ENCODE measurements around the gene GALNS.
A peak's percentile ranks its signal among the peaks of the same experiment; 100 is the strongest.
"Not testable (repeated sequence)": the region's sequence is repeated elsewhere in the genome, so short reads cannot be mapped to it uniquely, and the experiment has no call there.

The GALNS gene, protein sequence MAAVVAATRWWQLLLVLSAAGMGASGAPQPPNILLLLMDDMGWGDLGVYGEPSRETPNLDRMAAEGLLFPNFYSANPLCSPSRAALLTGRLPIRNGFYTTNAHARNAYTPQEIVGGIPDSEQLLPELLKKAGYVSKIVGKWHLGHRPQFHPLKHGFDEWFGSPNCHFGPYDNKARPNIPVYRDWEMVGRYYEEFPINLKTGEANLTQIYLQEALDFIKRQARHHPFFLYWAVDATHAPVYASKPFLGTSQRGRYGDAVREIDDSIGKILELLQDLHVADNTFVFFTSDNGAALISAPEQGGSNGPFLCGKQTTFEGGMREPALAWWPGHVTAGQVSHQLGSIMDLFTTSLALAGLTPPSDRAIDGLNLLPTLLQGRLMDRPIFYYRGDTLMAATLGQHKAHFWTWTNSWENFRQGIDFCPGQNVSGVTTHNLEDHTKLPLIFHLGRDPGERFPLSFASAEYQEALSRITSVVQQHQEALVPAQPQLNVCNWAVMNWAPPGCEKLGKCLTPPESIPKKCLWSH

DNA sequence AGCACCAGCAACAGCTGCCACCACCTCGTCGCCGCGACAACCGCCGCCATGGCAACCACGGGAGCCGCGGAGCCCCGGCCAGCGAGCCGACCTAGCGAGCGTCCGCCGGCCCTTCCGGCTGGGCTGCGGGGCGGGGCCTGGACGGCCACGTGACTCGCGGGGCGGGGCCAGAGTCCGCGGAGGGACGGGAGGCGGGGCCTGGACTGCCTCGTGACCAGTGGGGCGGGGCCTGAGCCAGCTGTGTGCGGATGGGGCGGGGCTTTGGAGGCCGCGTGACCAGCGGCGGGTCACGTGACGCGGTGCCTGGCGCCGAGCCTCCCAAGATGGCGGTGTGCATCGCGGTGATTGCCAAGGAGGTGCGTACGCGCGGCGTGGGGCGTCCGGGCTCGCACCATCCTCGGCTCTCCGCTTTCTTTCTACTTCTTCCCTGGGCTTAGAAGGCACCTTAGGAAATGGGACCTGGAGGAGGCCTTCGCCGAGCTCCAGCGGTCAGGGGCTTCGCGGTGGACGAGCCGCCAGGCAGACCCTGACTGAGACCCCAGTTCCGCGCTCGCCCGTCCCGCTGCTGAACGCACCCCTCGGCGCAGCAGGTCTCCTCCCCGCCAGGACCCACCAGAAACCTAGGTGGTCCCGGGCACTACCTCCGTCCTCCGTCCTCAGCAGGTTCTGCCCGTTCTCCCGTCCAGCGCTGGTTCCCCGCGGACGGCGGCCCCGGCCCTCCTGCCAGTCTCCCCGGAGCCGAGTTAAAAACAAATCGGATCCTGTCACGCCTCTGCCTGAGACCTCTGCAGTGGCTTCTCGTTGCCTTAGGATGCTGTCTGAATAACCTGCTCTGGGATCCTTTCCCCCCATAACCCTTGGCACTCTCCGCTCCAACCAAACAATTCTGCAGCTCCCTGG lies at the start of gene GALNS, which contains the start of gene TRAPPC2L:
TSS of gene GALNS (minus strand) at position 120 of the 900 bp plus-strand sequence. CDS start at position 50, 70 bp downstream.
TSS of gene TRAPPC2L (plus strand) at position 300 of the 900 bp plus-strand sequence. CDS start at position 324, 24 bp downstream.
- DNase-seq (ENCODE audit: low read depth in 3 of 3): peak; percentile 96 to 100 (median 99)

DNA sequence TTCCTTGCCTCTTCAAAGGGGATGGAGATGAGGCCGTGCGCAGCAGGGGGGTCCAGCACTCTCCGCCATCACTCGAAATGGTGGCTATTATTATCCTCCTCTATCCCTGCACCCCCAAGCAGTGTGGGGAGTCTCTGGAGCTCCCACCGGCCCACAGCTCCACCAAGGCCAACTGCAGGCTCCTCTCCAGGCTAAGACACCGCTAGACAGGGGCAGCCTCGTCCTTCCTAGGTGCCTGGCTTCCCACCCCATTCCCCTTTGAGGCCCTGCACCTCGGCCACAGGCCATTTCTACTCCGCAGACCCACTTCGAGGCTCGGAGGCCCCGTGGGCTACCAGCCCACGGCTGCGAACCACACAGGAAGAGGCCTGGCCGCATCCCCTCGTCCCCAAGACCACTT lies 49.3 kb upstream of the GALNS start:
- DNase-seq (ENCODE audit: low read depth in 3 of 3): no peak

DNA sequence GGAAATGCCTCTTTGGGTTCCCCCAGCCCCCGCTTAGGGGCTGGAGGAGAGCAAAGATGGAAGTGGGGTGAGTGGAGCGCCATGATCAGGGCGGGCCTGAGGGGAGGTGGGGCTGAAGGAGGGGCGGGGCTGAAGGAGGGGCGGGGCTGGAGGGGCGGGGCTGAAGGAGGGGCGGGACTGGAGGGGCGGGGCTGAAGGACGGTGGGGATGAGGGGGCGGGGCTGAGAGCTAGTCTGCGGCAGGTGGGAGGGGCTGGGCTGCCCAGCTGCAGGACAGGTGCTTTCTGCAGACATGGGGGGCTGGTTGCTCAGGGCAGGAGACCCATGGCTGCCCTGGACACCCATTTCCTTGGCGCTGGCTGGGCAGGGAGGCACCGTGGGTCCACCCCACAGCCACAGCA lies 48.8 kb upstream of the GALNS start:
- peak in 1 of 3 donors; percentile 41 for DNase-seq (ENCODE audit: low read depth in 3 of 3)

DNA sequence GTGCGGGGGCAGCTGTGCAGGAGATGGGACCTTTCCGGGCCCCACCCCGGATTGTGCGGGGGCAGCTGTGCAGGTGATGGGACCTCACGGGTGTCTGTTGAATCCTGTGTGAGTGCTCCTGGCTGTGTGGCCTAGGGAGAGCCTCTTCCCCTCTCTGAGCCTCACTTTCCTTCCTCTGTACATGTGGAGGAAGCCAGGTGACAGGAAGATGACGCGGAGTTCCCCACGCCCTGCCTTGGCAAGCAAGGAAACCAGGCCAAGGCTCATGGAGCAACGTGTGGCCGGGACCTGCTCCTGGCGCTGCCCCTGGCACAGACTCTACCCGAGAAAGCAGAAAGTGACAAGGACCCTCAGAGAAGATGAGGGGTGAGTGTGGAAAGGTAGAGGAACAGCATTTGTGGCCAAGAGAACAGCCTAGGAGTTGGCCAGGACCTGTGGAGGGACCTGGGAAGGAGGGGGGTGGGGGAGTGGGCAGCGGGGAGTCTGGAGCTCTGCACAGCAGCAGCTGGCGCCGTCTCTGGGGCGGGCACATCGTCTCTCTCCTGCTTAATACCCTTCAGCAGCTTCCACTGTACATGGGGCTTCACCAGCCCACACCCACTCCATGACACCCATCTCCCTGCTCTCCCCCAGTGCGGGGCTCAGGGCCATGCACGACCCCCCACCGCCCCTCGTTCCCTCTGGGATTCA lies 48.1 kb upstream of the GALNS start:
- no peak for DNase-seq (ENCODE audit: low read depth in 3 of 3)

DNA sequence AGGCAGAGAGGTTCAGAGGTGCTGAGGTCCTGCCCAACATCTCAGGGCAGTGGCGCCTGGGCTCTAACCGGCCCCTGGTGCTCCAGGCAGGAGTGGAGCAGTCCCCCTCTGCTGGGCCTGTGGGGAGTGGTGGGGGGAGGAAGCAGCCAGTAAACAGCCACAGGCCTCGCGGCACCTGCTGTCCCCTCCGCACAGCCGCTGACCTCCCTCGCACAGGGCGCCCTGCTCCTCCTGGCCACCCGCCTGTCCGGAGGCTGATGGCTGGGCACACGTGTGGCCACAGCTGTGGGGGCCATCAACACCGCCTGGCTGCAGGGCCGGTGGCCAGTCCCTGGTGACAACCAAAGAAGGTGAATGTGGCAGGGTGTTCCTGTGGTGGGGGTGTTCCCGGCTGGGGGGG lies 46.5 kb upstream of the GALNS start:
- DNase-seq (ENCODE audit: low read depth in 3 of 3): no peak

DNA sequence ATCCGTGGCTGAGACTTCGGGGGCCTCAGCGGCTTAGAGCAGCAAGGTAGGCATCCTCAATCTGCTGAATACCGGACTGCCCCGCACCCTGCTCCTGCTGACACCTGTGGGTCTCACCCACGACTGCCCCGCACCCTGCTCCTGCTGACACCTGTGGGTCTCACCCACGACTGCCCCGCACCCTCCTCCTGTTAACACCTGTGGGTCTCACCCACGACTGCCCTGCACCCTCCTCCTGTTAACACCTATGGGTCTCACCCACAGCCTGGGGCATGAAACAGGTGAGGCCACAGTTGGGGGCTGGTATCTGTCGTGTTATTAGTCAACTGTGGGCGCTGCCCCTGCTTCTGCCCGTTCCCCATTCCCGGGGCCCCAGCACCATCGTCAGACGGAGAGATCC lies 46.0 kb upstream of the GALNS start:
- DNase-seq (ENCODE audit: low read depth in 3 of 3): no peak

DNA sequence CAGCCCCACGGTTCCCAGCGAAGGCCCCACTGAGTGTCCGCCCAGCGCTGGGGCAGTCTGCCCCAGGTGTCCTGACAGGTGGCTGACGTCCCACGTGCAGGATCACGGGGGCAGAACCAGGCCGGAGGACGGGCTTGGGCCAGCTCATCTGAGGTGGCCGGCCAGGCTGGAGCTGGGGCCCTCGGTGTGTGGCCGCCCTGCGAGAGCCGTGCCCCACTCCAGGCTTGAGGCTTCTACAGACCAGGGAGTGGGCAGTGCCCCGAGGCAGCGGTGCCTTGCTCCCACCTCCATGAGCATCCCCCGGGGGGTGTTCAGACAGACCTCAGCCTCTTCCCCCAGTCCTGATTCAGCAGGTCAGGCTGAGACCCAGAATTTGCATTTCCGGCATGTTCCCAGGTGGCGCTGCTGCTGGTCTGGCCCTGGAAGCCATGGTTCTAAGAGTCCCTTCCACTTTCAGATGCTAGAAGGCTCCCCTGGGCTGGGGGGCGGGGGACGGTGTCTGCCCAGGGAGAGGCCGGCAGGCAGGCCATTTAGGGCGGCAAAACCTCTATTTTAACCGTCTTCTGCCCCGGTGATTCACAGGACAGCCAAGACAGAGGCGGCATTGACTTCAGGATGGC lies 45.1 kb upstream of the GALNS start:
- no peak for DNase-seq (ENCODE audit: low read depth in 3 of 3)

DNA sequence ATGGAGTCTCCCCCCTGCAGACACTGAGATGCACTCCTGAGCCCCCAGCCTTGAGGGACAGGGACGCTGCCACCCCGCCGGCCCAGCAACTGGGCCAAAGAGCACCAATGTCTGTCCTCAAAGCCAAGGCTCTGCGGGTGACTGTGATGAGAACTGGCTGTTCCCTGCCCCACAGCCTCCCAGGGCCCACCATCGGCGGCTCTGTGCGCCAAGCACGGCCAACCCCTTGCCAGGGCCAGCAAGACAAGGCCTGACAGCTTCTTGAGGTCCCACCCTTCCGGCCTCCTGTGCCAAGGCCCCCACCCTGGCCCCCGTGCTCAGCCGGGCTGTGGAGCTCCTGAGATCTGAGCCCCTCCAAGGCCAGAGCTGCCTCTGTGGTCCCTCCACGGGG lies 43.9 kb upstream of the GALNS start:
- no peak for DNase-seq (ENCODE audit: low read depth in 3 of 3)

DNA sequence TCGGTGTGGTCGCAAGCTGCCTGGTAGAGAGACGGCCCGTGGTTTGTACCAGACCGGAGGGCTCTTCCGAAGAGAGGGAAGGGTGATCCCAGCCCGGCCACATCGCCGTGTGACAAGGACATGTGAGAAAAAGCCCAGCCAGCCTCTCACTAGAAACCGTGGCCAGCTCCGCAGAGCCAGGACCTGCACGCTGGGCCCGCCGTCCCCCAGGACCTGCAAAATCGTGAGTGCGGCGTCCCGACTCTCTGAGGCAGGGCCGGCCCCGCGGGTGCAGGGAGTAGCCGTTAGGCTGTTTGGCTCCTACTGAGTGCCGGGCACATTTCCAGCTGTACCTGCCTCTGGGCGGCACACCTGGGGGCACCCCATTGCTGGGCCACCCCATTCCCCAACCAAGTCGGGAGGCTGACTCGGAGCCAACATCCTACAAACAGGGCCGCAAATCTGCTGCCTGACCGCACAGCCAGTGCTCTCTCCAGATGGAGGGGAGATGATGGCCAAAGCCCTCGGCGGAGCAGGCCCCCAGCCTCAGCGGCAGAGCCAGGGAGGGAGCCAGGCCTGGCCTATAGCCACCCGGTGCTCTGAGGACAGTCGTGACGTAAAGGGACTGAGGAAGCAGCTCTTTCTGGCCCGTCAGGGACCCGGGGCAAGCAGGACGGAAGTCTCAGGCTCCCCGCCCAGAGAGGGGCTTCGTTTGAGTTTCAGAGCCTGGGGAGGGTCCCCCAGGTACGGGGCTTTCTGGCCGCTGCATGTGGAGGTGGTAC lies 43.3 kb upstream of the GALNS start:
- DNase-seq (ENCODE audit: low read depth in 3 of 3): no peak

DNA sequence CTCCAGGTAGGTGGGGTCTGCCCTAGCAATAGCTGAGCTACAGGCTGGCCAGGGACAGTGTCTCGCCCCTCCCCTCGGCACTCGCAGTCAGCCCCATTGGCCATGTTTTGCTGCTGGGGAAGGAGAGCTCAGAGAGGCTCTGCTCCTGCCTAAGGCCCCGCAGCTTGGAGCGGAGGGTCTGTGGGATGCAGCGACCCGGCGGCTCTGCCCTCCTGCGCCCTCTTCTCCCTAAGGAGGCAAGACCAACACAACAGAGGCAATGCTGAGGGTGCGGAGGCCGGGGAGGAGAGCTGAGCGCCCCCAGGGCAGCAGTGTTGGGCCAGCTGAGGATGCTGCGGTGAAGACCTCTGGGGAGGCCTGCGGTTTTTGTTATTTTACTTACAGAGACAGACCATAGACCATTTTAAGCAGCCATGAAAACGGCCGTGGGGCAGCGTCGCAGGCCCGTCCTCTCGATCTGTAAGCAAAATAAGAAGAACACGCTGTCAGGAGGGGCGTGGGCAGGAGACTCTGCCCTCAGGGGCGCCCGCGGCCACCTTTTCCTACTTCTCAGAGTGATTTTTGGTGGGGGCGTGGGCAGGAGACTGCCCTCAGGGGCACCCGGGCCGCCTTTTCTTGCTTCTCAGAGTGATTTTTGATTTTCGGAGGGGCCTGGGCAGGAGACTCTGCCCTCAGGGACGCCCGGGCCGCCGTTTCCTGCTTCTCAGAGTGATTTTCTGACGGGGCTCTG lies 41.1 kb upstream of the GALNS start:
- DNase-seq (ENCODE audit: low read depth in 3 of 3): no peak

DNA sequence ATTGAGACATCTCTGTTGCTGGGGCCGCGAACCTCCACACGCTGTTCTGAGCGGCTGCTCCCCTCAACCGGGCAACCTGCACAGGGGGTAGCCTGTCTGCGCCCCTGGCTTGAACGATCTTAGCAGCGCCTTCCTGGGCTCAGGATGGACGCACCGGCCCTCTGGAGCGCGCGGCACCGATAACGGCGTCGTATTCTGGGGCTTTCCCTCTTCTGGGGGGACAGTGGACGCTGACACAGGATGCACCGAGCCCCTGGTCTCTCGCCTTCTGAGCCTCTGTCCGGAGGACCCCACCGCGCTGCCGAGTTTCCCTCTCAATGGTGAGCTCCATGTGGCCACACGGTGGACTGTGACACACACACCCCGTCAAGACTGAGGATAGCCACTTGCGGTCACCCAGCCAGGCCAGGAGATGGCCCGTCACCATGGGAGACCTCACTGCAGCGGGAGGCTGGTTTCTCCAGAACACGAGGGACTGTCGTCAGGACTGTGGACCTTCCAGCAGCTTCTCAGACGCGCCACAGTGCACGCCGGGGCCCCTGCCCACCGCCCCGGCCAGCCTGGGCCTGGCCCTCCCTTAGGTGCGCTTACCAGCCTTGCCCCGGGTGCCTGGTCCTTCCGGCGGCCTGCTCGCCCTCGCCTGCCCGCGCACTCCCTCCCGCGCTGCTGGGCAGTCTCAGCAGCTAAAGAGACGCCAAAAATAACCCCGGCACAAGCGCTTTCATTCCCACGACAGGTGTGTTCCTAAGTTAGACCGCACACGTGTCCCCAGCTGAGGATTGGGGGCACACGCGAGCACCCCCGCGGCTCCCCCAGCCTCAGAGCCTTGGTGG lies 39.7 kb upstream of the GALNS start:
- no peak for DNase-seq (ENCODE audit: low read depth in 3 of 3)

DNA sequence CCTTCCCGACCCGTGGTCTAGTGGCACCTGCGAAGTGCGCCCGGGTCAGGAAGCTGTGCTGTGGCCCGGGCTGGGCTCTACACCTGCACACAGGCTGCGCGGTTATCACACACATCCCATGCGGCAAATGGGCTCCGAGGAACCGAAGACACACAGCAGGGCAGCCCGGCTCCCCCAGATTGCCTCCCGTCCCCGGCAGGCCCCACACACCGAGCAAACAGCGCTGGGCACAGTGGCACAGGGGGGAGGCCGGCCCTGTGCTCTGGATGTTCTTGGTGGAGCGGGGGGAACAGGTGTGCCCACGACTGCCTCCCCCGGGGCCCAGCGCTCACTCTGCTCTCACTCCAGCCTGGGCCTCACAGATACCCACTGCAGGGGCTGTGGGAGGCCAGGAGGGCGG lies 38.6 kb upstream of the GALNS start:
- DNase-seq (ENCODE audit: low read depth in 3 of 3): no peak

DNA sequence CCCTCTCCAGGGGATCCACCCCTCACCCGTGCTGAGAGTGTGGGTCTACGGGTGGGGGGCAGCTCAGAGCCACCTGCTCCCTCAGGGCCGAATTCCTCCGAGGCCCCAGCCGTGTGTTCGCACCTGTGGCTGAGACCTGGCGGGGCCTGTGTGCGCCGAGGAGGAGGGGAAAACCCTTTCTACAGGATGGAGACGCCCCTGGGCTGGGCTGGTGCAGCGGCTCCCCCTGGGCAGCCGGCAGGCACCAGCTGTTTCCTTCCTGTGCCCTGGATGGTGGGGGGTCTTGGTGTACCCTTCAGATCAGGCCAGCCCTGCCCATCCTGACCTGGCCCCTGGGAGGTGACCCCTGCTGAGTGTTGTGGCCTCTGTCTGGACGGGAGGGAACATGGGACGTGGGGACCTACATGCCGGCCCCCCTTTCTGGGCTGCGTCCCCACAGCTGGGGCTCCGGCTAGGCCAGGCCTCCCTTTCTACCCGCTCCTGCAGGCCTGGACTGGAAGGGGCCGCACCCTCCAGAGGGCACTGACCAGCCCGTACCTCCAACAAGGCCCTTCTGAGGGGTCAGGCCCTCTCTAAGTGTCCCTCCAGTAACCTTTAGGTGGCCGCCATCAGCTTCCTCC lies 38.0 kb upstream of the GALNS start:
- DNase-seq (ENCODE audit: low read depth in 3 of 3): no peak

DNA sequence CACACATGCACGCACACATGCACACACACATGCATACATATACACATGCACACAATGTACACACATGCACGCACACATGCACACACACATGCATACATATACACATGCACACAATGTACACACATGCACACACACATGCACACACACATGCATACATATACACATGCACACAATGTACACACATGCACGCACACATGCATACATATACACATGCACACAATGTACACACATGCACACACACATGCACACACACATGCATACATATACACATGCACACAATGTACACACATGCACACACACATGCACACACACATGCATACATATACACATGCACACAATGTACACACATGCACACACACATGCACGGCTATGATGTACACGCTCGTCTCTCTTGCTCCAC lies 37.5 kb upstream of the GALNS start:
- DNase-seq (ENCODE audit: low read depth in 3 of 3): not testable (repeated sequence)

DNA sequence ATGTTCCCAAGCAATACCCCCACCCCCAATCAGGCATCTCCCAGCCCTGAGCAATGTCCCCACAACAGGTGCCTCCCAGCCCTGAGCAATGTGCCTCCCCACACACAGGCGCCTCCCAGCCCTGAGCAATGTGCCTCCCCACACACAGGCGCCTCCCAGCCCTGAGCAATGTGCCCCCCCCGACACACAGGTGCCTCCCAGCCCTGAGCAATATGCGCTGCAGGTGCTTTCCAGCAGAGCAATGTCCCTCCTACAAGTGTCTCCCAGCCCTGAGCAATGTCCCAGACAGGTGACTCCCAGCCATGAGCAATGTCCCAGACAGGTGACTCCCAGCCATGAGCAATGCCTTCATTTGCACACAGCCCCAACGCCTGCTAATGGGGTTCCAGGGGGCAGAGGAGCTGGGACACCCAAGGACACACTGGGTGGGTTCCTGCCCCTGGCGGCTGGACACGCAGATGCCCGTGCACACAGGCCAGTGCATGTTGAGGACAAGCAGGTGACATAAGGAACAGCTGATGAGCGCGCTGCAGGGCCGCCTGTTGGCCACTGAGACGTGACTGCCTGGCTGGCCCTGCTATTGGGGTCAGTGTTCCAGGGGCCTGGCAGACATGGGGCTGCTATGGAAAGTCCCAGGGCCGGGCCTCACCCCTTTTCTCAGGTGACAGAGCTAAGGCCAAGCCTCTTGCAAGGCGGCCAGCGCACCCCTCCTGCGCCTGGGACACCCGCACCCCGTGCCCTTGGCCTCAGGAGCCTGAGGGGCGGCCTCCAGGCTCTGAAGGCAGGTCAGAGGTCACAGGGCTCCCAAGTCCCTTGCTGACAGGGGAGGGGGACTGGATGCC lies 36.6 kb upstream of the GALNS start:
- DNase-seq (ENCODE audit: low read depth in 3 of 3): no peak

DNA sequence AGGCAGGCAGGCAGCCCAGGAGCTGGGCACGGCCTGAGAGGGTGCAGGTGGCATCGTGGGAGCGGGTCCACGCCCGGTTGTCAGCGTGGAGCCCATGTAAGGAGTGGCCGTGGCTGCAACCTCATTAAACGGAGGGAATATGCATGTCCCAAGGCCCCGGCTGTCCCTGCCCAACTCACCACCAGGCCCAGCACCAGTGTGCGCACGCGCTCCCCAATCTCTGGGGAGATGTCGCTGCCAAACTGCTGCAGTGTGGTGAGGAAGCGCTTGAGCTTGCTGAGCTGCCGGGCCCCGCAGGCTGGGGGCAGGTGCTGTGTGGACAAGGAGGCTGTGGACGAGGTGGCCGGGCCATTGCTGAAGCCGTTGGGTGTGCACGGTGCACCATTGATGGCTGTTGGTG lies 35.3 kb upstream of the GALNS start:
- DNase-seq (ENCODE audit: low read depth in 3 of 3): no peak

DNA sequence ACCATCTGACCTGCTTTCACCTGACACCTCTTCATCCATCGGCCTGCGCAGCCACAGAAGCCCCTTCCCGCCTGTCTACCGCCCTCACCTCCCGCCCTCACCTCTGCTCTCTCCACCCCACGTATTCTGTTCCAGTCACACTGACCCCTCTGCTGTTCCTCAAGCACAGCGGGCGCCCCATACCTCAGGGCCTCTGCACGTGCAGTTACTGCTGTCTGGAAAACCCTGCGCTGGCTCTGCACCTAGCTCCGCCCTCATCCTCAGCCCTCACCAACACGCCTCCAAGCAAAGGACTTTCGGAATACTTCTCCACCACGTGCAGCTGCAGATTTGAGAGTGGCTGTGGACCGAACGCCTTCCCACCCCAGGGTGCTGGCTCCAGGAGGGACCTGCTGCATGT lies 34.3 kb upstream of the GALNS start:
- DNase-seq (ENCODE audit: low read depth in 3 of 3): no peak

All from stimulated activated CD4-positive, alpha-beta T cell treated with anti-CD3 and anti-CD28 coated beads, TNF-alpha, amount 100 ng/mL, for 48 hours (primary cell).